ACHN (cell line): ENCODE measurements around the gene MICALL2.

Experiments
- DNase-seq: peaks from one replicate; pipeline ENCODE4 v3.0.0-alpha.2; 2015
- in situ Hi-C: cut with HindIII; loops from 2 replicates; pipeline ENCODE4 v1.10.0; 2017; ENCODE audit warnings: low sequenced_read_pairs, low pct_ligation_motif_present, low pct_unique_long_range_greater_than_20kb

MICALL2 gene

DNA sequence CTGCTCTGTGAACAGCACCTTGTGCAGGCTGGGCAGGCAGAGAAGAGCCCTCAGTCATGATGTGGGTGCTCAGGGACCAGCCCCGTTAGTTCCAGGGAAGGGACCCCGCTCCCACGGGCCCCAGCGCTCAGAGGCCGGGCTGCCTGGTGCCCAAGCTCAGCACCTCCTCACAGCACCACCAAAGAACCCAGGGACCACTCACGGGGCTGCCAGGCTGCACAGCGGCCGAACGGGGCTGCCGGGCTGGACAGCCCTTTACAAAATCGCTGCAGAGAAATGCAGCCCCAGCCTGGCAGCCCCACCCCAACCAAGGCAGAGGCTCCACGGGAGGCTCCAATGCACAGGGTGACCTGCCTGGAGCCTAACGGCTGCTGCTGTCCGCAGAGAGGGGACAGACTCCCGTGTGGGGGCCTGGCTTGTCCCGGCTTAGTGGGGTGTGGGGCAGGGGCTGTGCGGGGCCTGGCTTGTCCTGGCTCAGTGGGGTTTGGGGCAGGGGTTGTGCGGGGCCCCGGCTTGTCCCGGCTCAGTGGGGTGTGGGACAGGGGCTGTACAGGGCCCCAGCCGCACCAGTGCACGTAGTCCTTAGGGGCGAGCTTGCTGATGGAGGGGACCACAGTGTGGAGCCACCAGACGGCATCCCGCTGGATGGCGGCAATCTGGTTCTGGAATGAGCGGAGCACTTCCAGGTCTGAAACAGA, 35.7 kb upstream of the MICALL2 start:
- DNase-seq, result no peak
- in situ Hi-C loops, result no loop called here

DNA sequence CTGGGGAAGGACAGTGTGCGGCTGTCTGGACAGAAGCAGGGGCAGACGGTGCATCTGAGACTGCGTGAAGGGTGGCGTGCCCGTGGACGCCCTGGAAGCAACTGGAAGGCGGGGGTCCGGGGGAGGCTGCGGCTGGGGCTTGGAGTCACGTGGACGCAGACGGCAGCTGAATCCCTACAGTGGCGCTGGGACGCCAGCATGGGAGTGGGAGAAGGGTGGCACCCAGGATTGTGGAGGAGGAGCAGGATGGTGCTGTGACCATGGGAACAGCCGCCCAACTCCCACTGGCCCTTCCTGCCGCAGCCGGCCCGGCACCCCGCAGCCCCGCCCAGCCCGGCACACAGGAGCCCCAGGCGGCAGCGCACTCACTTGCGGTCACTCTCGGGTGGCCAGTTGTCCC, 35.2 kb upstream of the MICALL2 start:
- no peak for DNase-seq
- in situ Hi-C loops, result no loop called here

DNA sequence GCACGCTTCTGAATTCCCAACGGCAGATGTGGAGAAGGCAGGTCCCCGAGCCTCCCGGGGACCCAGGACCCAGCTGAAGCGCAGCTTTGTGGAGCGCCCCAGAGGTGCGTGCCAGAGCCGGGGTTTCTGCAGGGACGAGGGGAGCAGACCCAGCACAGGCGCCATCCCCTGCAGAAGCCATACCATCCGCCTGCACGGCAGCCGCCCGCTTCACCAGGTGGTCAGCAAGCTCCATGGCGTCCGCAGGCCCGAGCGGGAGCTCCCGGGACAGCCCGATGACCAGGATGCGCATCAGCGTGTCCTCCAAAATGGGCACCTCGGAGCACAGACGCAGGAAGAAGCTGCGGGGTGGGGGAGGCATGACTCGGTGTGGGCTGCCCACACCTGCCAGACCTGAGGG, 34.3 kb upstream of the MICALL2 start:
- no peak for DNase-seq
- in situ Hi-C loops, result no loop called here

DNA sequence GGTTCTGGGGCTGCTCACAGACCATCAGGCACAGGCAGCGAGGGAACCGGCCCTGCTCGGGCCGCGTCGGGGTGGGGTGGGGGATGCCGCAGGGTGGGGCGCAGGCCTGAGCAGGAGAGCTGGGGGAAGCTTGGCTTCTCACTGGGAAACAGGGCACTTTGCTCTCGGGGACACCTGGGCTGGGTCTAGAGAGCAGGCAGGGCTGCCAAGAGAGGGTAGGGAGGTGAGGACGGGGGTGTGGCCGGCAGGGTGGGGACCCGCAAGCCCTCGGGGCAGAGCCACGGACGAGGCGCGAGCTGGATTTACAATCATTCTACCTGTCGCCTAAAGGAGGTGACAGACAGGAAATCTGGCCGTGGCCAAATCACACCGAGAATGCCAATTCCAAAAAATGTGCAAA, 33.9 kb upstream of the MICALL2 start:
- no peak for DNase-seq
- in situ Hi-C loops, result no loop called here

DNA sequence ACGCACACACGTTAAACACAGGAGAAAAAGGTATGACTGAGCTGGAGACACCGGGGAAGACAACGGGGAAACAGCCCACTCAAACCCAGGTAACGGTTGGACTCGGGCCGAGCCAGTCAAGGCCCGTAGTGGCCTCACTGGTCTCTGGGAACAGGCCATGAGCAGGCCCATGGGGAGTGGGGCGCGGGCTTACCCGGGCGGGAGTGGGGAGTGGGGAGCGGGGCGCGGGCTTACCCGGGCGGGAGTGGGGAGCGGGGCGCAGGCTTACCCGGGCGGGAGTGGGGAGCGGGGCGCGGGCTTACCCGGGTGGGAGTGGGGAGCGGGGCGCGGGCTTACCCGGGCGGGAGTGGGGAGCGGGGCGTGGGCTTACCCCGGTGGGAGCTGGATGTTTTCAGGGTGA, 33.4 kb upstream of the MICALL2 start:
- no peak for DNase-seq
- in situ Hi-C loops, result no loop called here

DNA sequence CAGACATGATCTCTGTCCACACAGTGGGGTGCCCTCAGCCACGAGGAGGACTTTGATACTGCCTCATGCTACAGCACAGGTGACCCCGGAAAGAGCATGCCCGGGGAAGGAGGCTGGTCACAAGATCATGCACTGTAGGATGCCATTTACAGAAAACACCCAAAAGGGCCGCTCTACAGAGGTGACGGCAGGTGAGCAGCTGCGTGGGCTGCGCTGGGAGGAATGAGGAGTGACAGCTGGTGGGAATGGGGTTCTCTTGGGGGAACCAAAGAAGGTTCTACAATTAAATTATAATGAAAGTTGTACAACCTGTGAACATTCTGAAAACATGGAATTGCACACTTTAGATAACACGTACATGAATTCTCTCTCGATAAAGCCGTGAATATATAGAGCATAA, 33.0 kb upstream of the MICALL2 start:
- no peak for DNase-seq
- in situ Hi-C loops, result no loop called here

DNA sequence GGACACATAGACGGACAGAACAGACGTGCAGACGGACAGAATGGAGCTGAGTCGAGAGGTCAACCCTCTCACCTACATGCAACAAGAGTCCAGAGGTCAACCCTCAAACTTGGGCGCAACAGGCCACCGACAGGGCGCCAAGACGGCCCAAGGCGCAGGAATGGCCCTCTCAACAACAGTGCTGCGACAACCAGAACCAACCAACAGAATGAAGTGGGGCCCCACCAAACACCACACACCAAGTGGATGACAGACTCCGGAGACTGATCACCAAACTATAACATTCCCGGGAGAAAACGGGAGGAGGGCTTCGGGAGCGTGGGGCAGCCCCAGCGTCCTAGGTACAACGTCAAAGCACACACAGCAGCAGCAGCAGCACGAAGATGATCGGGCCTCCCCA, 31.6 kb upstream of the MICALL2 start:
- in situ Hi-C loops, result no loop called here
- no peak for DNase-seq

DNA sequence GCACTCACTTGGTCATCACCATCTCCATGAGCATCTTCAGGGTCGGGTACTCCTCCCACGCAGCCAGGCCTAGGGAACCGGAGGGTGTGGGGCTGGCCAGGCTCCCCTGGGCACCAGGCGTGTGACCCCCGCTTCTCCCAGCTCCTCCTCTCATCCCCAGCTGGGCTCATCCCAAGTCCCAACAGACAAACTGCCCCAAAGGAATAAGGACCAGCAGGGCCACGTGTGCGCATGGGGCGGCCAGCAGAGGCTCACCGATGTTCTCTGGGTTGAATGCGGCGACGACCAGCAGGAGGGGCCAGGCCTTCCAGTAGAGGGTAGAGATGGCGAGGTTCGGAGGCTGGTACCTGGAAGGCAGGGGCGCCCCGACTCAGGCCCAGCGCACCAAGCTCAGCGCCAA, 30.1 kb upstream of the MICALL2 start:
- no peak for DNase-seq
- in situ Hi-C loops, result no loop called here

DNA sequence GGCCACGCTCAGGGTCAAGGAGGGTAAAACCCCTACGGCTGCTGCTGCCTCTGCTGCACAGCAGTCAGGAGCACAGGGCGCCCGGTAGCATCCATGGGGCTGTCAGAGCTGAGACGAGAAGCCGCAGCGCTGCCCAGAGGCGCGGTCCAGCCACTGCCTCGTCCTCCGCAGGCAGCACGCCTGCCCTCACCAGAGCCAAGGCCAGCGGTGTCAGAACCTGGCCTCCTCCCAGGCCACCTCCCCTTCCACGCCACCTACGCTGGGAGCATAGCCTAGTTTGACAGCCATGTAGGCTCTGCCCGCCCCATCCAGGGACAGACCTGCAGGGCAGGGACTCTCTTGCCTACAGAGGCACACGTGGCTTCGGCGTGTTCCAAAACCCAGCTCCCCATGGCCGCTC, 28.7 kb upstream of the MICALL2 start:
- in situ Hi-C loops, result no loop called here
- DNase-seq, result no peak

DNA sequence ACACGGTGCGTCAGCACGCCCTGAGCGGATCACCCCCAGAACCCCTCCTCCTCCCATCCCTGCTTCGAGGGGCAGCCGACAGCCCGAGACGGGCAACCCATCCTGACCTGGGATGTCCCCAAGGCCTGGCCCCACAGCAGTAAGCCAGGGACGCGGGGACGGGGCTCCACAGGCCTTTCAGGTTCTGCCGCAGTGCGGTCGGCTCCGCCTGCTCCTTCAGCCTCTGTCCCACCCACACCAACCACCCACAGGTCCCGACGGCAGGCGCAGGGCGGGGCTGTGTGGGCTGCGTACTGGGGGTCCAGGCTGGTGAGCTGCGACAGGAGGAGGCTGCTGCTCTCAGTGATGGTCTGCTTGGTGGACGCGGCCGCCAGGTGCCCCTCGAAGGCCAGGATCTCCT, 28.2 kb upstream of the MICALL2 start:
- in situ Hi-C loops, result no loop called here
- DNase-seq, result no peak

DNA sequence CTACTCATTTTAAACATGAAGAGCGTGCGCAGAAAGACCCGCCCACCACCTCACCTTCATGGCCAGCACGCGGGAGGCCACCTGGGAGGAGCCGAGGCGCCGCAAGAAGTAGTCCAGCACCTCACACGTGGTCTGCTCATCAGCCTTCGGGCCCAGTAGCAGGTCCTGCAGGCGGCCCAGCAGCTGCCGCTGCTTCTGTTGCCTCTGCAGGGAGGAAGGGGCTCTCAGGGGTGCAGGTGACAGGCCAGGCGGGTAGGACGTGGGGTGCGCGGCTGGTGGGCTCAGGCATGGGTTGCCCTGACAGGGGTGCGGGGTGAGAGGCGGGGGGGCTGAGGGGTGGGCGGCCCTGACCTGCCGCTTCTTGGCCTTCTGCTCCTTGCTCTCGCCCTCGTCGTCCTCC, 27.3 kb upstream of the MICALL2 start:
- in situ Hi-C loops, result no loop called here
- no peak for DNase-seq

DNA sequence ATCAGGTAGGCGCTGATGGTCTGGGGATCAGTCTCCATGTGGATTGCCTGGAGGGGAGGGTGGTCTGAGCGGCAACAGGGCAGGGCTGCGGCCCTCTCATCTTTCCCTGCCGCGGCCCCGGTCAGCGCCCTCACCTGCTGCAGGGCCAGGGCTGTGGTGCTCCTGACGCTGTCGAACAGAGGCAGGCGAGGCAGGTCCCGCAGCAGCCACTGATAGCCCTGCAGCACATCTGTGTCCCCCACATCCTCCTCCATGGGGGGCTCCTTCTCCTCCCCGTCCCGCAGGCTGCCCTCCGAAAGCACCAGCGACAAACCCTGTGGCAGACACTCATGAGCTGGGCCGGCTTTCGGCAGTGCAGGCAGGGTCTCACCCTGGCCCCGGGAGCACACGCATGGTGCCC, 25.9 kb upstream of the MICALL2 start:
- in situ Hi-C loops, result no loop called here

DNA sequence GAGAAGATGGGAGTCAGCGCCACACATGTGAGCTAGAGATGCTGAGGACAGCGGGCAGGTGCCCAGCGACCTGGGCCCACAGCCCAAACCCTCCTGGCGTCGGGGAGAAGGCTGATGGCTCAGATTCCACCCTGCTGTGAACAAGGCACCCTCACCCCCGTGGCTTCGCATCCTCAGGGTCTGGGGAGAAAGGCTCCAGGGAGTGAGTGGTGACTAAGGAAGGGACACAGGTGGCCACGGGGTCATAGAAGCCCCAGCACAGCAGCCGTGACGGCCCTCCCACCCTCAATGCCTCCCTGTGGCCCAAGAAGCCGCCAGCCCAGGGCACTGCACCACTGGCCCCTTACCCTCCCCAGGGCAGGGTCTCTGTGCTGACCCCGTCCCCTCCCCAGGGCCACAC, 25.3 kb upstream of the MICALL2 start:
- in situ Hi-C loops, result no loop called here
- no peak for DNase-seq

More for the DNA sequence above, 25.9 kb upstream of the MICALL2 start:
- DNase-seq, result no peak

DNA sequence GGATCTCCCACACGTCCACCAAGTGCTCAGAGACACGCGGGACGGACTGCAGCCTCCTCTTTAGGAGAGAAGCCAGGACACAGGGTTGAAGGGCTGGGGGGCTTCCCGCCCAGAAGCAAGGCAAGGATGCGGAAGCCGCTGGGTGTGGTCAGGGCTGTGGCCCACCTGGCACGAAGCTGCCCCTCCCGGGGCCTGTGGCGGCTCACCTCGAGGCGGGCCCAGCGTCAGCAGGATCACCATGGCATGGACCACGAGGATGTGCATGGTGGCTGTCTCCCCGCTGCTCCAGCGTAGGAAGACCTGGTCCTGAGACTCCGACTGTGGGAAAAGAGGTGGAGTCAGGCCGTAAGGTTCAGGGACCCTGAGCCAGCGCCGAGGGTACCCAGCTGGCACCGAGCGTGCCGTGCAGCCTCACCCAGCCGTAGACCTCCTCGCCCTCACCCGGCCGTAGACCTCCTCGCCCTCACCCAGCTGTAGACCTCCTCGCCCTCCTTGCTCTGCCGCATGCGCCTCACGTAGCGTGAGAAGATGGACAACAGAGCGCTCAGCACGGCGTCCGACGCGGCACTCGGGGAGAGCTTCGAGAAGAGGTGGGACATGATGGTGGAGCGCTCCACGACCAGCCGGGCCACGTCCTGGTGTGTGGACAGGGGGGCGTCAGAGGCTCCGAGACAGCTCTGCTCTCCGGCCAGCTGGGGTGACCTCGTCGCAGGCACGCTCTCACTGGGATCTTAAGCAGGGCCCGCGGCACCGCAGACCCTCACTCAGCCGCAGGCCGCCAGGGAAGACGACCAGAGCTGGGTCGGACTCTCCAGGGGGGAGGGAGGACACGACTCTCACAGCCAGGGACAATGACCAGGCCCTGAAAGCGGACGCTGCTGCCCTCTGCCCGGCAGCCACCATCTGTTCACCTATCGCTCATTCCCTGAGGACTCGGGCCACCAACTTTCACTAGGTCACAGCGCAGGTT, 24.6 kb upstream of the MICALL2 start:
- no peak for DNase-seq
- in situ Hi-C loops, result no loop called here

DNA sequence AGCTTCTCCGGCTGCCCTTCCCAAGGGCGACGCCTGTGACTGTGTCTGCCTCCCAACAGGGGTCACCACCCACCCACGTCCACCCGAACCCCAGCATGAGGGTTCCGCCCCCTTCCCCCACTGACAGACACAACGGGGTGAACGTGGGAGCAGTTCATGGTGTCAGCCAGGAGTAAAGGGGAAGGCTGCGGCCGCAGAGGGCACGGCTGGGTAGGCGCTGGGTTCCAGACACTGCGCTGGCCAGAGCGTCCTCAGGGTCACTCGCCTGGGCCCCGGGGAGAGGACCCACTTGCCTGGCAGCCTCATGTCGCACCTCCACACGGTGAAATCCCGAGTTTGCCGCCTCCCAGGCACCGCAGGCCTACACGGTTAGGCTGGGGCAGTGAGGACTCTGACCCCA, 23.8 kb upstream of the MICALL2 start:
- no peak for DNase-seq
- in situ Hi-C loops, result no loop called here

DNA sequence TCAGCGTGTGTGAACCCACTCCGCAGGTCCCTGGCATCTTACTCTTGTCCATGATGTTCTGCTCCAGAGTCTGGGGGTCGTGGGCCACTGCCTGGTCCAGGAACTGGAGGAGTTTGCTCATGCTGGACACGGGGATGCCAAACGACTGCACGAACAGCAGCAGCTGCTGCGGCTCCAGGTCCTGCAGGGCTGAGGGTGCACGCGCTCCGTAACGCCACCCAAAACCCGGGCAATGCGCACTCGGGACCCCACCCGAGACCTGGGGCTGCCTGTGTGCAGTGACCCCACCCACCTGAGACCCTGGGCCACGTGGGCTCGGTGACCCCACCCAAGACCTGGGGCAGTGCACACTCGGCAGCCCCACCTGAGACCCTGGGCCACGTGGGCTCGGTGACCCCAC, 22.0 kb upstream of the MICALL2 start:
- in situ Hi-C loops, result no loop called here

DNA sequence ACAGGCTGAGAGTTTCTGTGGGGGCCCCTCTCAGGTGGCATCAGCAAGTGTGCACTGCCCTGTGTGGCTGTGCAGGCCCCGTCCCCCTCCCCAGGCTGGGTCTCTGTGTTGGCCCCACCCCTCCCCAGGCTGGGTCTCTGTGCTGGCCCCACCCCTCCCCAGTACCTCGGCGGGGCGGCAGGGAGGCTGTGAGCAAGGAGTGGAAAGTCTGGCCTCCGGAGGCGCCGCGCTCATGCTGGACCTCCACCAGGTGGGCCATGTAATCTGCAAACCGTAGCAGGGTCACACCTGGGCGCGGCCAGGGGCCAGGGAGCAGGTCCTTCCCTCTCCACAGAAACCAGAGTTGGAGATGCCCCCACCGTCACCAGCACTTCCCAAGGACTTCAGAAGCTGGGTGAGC, 21.4 kb upstream of the MICALL2 start:
- no peak for DNase-seq
- in situ Hi-C loops, result no loop called here

More for the DNA sequence above, 22.0 kb upstream of the MICALL2 start:
- DNase-seq, result no peak

DNA sequence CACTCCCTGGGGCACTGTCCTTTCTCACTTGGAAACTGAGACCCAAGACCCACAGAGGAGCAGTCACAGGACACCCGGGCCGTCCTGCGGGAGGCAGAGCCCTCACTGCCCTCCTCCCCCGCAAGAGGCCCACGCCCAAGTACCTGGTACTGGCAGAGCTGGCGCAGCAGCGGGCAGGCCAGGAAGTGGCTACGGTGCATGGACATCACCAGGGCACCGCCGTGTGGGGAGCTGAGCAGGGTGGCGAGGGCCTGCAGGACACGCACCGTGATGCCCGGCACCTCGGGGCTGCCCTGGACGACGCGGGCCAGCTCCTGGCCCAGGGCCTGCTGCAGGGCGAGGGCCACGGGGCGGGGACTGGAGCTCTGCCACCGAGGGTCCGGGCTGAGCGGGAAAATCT, 20.0 kb upstream of the MICALL2 start:
- in situ Hi-C loops, result no loop called here
- no peak for DNase-seq

DNA sequence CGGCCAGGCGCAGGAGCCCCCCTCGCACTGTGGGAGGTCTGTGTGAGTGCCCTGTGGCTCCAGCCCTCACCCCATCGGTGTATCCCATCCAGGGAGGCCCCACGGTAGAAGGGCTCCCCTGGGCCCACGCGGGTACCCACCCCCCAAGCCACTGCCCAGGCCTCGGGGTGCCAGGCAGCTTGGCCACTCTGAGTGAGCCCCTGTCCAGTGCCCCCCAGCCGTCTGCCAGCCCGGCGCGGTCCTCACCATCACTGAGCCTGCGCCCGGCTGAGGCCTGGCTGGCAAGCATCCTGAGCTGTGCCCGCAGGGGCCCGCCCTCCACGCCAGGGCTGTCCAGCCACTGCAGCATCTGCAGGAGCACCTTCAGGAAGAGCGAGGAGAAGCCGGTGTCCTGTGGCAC, 19.2 kb upstream of the MICALL2 start:
- DNase-seq, result no peak
- in situ Hi-C loops, result no loop called here

DNA sequence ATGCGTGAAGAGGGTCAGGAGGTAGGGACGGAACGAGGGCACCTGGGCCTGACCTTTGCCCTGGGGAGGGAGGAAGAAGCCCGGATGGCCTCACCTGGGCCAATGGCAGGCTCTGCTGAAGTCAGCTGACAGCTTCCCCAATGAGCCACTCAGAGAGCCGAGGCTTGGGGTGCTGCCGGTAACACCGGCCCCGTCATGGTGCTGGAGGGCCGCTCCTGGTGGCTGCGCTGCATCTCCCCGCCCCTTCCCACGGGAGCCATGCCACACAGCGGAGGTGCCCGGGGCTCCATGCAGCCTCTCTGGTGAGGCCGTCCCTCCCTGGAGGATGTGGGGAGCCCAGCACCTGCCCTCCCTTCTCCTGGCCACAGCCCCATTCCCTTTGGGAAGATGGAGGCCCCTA, 17.6 kb upstream of the MICALL2 start:
- DNase-seq, result no peak
- in situ Hi-C loops, result no loop called here
